GM12874 (cell line): ENCODE results near the gene CMKLR1.

ENCODE experiments used
- TF ChIP-seq, protein P1 (sequence below): IDR thresholded peaks from 2 replicates; pipeline ENCODE4 v1.5.1; 2011; ENCODE audit warnings: low read depth, mild to moderate bottlenecking, control low read depth, low read length, moderate library complexity; ENCODE audit not compliant: insufficient read depth

CMKLR1 gene

DNA sequence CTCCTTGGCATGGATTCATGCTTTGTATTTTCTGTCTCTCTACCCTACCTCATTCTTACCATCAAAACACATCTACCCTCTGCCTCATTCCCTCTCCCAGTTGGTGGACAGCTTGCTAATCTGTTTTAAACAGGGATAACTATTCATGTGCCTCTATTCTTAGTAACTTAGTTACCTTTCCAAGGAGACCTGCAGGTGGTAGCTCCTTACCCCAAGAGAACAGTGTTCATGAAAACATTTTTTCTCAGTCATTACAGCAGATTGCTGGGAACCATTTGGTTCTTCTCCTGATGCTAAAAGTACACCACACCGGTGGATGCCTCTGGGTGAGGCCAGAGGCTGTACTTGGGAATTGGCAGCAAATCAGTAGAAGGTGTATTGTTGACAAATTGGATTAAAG lies 73.0 kb downstream of the CMKLR1 start:
- TF ChIP-seq, protein P1, sequence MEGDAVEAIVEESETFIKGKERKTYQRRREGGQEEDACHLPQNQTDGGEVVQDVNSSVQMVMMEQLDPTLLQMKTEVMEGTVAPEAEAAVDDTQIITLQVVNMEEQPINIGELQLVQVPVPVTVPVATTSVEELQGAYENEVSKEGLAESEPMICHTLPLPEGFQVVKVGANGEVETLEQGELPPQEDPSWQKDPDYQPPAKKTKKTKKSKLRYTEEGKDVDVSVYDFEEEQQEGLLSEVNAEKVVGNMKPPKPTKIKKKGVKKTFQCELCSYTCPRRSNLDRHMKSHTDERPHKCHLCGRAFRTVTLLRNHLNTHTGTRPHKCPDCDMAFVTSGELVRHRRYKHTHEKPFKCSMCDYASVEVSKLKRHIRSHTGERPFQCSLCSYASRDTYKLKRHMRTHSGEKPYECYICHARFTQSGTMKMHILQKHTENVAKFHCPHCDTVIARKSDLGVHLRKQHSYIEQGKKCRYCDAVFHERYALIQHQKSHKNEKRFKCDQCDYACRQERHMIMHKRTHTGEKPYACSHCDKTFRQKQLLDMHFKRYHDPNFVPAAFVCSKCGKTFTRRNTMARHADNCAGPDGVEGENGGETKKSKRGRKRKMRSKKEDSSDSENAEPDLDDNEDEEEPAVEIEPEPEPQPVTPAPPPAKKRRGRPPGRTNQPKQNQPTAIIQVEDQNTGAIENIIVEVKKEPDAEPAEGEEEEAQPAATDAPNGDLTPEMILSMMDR, result no peak

DNA sequence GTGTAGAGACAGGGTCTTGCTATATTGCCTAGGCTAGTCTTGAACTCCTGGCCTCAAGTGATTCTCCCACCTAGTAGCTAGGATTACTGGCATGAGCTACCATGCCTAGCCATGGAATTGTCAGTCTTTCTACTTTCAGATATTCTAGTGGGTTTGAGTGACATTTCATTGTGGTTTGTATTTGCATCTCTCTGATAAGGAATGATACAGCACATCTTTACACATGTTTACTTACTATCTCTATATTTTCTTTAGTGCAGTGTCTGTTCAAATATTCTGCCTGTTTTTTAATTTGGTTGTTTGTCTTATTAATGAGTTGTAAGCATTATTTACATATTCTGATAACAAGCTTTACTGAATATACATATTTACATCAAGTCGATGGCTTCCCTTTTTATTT lies 73.6 kb downstream of the CMKLR1 start:
- TF ChIP-seq, protein P1, result no peak

DNA sequence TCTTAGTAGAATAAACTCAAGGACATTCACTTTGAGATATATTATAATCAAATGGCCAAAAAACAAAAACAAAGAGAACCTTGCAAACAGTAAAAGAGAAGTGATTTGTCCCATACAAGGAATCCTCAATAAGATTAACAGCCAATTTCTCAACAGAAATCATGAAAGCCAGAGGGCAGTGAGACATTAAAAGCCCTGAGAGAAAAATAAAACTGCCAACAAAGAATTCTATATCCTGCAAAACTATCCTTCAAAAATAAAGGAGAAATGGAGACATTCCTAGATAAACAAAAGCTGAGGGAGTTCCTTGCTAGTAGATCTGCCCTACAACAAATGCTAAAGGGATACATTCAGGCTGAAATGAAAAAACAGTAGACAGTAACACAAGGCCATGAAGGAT lies 78.1 kb downstream of the CMKLR1 start:
- TF ChIP-seq, protein P1, result no peak

DNA sequence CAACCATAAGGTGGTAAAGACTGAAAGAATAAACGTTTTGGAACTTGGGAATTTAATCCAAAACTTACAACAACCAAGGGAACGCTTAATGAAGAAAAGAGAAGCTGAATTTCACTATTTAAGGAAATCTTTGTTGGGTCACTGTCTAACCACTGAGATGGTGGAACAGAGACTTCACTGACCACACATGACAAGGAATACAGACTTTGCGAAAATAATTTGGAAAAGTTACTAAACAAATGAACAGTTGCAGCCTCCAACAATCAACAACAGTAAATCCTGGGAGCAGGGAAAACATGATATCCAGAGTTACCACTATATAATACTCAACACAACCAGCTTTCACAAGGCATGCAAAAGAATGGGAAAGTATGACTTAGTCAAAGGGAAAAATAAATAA lies 79.1 kb downstream of the CMKLR1 start:
- TF ChIP-seq, protein P1, result no peak

DNA sequence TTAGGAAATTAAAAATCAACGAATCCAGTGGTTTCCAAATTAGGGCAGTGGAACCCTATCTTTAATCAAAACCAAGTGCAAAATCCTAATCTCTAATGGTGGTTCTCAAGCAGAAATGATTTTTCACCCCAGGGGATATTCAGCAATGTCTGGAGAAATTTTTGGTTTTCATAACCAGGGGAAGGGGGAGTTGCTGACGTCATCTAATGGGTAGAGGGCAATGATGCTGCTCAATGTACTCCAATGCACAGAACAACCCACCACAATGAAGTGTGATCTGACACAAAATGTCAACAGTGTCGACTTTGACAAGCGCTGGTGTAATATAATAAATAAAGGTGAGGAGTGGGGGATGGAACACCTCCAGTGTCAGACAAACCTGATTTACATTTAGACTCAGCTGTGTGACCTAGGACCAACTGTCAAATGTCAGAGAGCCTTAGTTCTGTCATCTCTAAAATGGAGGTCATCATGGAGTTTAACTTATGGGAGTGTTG lies 81.5 kb downstream of the CMKLR1 start:
- TF ChIP-seq, protein P1, result no peak

DNA sequence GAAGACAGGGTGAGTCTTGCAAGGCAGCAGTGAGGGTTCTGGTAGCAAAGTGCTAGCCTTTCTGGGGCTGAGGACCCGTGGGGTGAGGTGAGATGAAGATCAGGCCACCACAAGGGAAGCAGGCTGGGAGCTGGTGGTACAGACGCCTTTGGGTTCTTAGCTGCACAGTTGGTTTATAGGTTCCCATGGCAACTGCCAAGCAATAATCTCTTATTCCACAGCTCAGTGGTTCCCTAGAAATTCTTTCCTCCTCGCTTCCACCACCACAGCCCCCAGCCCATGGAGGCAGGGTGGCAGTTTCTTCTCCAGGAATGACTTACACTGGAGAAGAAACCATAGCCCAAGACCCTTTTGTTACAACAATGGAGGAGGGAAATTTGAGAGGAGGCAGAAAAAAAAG lies 82.1 kb downstream of the CMKLR1 start:
- TF ChIP-seq, protein P1, result no peak

DNA sequence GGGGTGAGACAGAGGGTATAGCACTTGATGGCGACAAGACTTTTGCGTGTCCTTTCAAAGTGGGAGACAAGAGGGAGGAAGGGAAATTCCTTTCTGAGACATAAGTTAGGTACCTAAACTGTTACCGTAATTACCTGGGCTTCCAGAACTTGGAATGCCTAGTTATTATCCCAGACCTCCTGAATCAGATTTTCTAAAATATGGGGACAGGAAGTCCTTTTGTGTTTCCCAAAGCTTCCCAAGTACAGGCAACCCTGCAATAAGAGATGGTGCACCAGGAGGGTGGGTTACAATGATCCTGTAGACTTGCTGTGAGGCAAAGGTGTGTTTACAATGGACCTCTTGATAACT lies 83.9 kb downstream of the CMKLR1 start:
- TF ChIP-seq, protein P1, result no peak

DNA sequence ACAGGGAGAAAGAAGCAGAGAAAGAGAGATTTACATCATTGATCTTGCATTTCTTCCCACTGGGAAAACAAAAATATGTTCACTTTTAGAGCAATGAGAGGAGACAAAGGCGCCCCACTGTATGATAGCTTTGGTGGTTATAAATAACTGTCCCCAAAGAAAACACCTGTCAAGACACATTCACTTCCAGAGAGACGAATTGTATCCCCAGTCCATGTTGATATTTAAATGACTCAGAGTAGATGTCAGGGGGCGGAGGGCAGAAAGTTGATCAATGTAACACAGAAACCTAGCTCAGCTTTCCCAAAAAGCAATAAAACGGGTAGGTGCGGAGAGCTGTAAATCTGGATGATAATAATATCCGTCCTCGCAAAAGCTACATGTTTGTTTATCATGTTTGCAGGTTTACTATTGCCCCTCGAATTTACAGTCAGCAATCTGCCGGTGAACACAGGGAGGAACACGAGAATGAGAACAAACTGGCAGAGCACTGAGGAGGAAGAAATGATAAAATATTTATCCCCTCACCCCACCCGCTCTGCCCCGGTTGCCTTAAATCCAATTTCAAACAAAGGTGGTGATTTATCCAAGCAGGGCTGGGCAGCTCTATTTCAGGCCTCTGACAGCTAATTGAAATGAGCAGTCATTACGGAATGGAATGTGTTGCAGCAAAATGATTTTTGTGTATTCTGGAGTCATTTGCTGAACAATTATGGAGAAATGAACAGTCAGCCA lies 84.4 kb downstream of the CMKLR1 start:
- TF ChIP-seq, protein P1, result no peak
